HAP-1 (cell line): ENCODE measurements around the gene USP46.

Experiments
- DNase-seq, 2 experiments: peaks; one replicate each; pipeline ENCODE4 v3.0.0-alpha.2; 2016 to 2020; ENCODE audit warnings: low spot score in 2 of 2
- H3K27me3 ChIP-seq: fragments of 250-450 bp; sonication (Bioruptor Pico); 2 replicates; pipeline ENCODE4 v1.5.1; 2020; ENCODE audit warnings: low read depth, mild to moderate bottlenecking, moderate library complexity
- H3K36me3 ChIP-seq: fragments of 250-450 bp; sonication (Bioruptor Pico); replicated peaks from 2 replicates; pipeline ENCODE4 v1.5.1; 2020; ENCODE audit warnings: mild to moderate bottlenecking
- H3K4me1 ChIP-seq: fragments of 250-450 bp; sonication (Bioruptor Pico); 2 replicates; pipeline ENCODE4 v1.5.1; 2020; ENCODE audit warnings: mild to moderate bottlenecking
- H3K4me3 ChIP-seq: fragments of 250-450 bp; sonication (Bioruptor Pico); 2 replicates; pipeline ENCODE4 v1.5.1; 2020; ENCODE audit warnings: mild to moderate bottlenecking, moderate library complexity
- H3K9me3 ChIP-seq: fragments of 250-450 bp; sonication (Bioruptor Pico); 2 replicates; pipeline ENCODE4 v1.5.1; 2020; ENCODE audit warnings: mild to moderate bottlenecking, moderate library complexity
- in situ Hi-C: fragments of 300-500 bp; cut with MboI; formaldehyde crosslinking; loops from 3 replicates; pipeline ENCODE4 v1.14.3; 2020; ENCODE audit warnings: low sequenced_read_pairs, inconsistent platforms, mixed read lengths

USP46 gene

GRCh38 chr4:52625216-52625615 lies 33.9 kb downstream of the USP46 start:
- H3K36me3 ChIP-seq: peaks cover 14% of the 10 kb centered on the region
- no peaks in the 10 kb centered on the region for H3K9me3 ChIP-seq
- no peak for DNase-seq
- H3K27me3 ChIP-seq: no peaks in the 10 kb centered on the region
- H3K4me3 ChIP-seq: no peak overlapping the region
- in situ Hi-C loops: no loop called here
- no peaks in the 10 kb centered on the region for H3K4me1 ChIP-seq

- in situ Hi-C loops: no loop called here
- Histone ChIP-seq H3K4me3 (no peak overlapping the region), H3K4me1 (peaks cover 23% of the 10 kb centered on the region), H3K27me3 (no peaks in the 10 kb centered on the region), H3K36me3 (peaks cover 10% of the 10 kb centered on the region), H3K9me3 (no peaks in the 10 kb centered on the region)
- no peak for DNase-seq
These were observed 36.5 kb downstream of the USP46 start for GRCh38 chr4:52622564-52622963.

- Histone ChIP-seq H3K36me3 (peaks cover 10% of the 10 kb centered on the region), H3K4me3 (no peak overlapping the region), H3K27me3 (no peaks in the 10 kb centered on the region), H3K9me3 (no peaks in the 10 kb centered on the region), H3K4me1 (peaks cover 30% of the 10 kb centered on the region)
- in situ Hi-C loops: no loop called here
- no peak for DNase-seq
These were observed 37.5 kb downstream of the USP46 start for GRCh38 chr4:52621567-52621966.

DNA sequence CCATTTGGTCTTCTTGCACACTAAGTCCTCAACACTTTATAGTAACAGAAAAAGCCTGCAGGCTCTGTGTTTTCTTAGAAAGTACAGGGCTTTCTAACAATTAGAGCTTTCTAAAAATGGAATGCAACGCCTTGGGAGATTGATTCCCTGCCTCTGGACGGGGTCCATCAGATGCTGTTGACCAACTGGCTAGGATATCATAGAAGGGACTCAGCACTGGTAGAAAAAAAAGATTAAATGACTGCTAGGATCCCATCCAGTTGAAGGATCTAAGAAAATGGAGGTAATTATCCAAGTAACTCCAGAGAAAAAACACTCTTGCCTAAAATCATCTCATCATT lies 39.5 kb downstream of the USP46 start:
- in situ Hi-C loops: no loop called here
- no peak overlapping the region for H3K4me3 ChIP-seq

DNA sequence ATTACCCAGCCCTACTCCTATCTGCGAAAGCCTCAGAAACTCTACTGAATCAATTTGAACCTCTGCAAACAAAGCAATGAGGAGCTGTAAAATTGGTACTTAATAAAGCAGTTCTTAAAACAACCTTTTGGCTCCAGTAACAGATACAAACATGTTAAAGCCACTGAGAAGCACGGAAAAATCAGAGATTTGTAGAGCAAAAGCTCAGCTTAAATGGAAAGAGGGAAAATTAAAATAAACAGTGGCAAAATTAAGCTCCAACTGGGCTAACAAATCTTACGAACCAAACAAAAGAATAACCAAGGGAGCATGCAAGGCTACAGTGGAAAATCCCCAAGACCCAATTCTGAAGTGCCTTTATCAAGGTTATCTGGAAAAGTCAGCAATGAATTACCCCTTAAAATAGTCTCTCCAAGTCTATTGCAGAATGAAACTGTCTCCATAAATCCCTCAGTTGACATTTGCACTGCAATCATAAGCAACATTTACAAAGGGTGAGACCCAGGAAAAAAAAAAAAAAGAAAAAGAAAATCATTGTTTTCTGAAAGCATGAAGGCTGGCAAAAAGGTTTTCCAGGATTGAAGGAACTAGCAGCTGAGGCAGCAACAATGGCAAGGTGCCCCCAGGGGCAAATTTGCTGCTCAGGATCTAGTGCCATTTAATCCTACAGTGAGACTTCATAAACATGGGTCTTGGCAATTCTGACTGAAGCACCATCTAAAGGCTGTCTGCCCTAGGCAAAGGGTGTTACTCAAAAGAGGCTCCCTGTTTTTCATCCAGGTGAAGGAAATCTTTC lies 40.1 kb downstream of the USP46 start:
- H3K4me1 ChIP-seq: peaks cover 41% of the 10 kb centered on the region
- DNase-seq: peak; percentile 77 to 79
- no peak overlapping the region for H3K4me3 ChIP-seq
- in situ Hi-C loops: no loop called here
- H3K36me3 ChIP-seq: no peaks in the 10 kb centered on the region
- no peaks in the 10 kb centered on the region for H3K27me3 ChIP-seq
- no peaks in the 10 kb centered on the region; the same call in 1 of the 2 replicates for H3K9me3 ChIP-seq

More for the DNA sequence above, 39.5 kb downstream of the USP46 start:
- no peak for DNase-seq
- Histone ChIP-seq H3K36me3 (peaks cover 4% of the 10 kb centered on the region; the same call in 1 of the 2 replicates), H3K27me3 (no peaks in the 10 kb centered on the region), H3K4me1 (peaks cover 41% of the 10 kb centered on the region), H3K9me3 (no peaks in the 10 kb centered on the region)

GRCh38 chr4:52617336-52618020 lies 41.6 kb downstream of the USP46 start:
- Histone ChIP-seq H3K36me3 (no peaks in the 10 kb centered on the region), H3K4me1 (peaks cover 41% of the 10 kb centered on the region), H3K9me3 (no peaks in the 10 kb centered on the region; the same call in 1 of the 2 replicates), H3K4me3 (no peak overlapping the region), H3K27me3 (no peaks in the 10 kb centered on the region)
- peak in 1 of 2 experiments; percentile 5 for DNase-seq
- in situ Hi-C loops: no loop called here

DNA sequence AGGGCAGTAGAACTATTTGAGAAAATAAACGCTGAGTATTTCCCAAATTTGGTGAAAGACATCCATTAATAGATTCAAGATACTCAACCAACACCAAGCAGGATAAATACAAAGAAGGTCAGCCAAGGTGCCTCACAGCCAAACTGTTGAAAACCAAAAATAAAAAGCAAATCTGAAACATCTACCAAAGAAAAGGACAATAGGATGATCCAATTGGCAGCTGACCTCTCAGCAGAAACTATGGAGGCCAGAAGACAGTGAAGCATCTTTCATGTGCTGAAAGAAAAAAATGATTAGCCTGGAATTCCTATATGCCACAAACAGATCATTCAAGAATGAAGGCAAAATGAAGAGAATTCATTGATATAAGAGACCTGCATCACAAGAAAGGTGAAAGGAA lies 44.9 kb downstream of the USP46 start:
- peaks cover 13% of the 10 kb centered on the region; the same call in 1 of the 2 replicates for H3K36me3 ChIP-seq
- no peaks in the 10 kb centered on the region; the same call in 1 of the 2 replicates for H3K9me3 ChIP-seq
- in situ Hi-C loops: no loop called here
- no peak overlapping the region for H3K4me3 ChIP-seq
- no peaks in the 10 kb centered on the region for H3K27me3 ChIP-seq
- H3K4me1 ChIP-seq: peaks cover 32% of the 10 kb centered on the region
- DNase-seq: no peak

DNA sequence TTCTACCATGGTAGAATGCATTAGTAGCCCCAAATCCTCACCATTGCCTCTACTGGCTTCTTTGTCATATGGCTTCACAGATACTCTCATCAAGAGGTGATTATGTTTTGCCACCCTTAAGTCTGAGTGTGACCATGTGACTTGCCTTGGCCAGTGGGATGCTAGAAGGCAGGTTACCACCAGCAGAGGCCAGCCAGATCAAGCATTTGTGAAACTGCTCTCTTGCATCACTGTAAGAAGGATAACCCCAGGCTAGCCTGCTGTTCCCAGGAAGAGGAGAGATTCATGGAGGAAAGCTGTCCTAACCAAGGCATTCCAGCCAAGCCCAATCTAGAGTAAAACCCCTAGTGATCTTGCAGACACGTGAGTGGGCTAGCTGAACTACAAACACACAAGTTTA lies 46.8 kb downstream of the USP46 start:
- no peak for DNase-seq
- Histone ChIP-seq H3K9me3 (no peaks in the 10 kb centered on the region; the same call in 1 of the 2 replicates), H3K27me3 (no peaks in the 10 kb centered on the region), H3K36me3 (peaks cover 21% of the 10 kb centered on the region), H3K4me1 (peaks cover 16% of the 10 kb centered on the region), H3K4me3 (no peak overlapping the region)
- in situ Hi-C loops: no loop called here

DNA sequence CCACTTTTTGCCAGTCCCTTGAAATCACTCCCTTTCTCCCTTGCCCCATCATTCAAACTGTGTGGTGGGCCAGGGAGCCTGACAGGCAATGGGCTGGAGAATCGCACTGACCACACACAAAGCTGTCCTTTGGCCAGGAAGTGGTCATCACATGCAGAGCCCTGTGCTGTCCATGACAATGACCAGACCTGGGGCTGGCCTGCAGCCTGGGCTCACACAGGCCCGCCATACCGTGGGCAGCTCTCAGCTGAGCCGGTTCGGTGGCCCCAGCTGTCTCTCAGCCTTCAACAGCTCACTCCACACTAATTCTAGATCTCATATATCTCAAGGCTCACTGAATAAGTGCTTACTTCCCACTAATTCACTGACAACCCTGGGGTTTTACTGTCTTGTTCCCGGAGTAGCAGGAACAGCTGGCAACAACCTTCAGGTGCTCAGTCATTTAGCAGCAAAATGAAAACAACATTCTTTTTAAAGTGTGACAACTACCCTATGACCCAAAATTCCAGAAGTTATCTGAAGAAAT lies 48.0 kb downstream of the USP46 start:
- H3K4me1 ChIP-seq: peaks cover 10% of the 10 kb centered on the region

DNA sequence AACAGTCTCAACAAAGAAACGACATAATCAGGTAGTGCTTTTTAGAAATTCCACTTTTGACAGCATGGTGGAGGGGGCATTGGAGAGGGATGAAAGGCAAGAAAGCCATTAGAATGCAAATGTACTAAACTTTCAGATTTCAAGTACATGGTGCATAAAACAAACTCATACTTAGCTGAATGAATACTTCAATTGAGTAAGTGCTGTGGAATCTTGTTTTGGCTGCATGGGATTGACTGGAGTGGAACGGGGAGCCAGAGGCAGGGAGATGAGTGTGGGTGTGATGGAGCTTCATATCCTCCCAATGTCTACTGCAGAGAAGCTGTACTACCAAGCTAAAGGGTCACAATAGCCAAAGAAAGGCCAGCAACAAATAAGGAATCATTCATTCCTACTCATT lies 52.4 kb downstream of the USP46 start:
- in situ Hi-C loops: no loop called here
- DNase-seq: no peak

More for the DNA sequence above, 48.0 kb downstream of the USP46 start:
- no peak for DNase-seq
- Histone ChIP-seq H3K27me3 (no peaks in the 10 kb centered on the region), H3K36me3 (peaks cover 21% of the 10 kb centered on the region), H3K4me3 (no peak overlapping the region), H3K9me3 (no peaks in the 10 kb centered on the region; the same call in 1 of the 2 replicates)
- in situ Hi-C loops: no loop called here

DNA sequence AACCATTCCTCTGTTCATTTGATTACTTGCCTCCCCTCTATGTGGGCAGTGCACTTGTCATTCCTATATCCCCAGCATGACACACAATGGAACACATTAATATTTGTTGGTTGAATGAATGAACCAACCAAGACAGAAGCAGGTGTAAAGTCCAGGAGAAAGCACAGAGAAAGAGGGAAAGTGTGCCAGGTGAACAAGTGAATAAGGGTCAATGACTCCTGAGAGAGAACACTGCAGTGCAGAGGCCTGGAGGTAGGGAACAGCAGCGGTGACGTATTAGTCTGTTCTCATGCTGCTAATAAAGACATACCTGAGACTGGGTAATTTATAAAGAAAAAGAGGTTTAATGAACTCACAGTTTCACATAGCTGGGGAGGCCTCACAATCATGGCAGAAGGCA lies 53.1 kb downstream of the USP46 start:
- H3K36me3 ChIP-seq: peaks cover 23% of the 10 kb centered on the region
- in situ Hi-C loops: no loop called here

More for the DNA sequence above, 52.4 kb downstream of the USP46 start:
- Histone ChIP-seq H3K4me3 (no peak overlapping the region), H3K9me3 (no peaks in the 10 kb centered on the region), H3K27me3 (no peaks in the 10 kb centered on the region), H3K36me3 (peaks cover 21% of the 10 kb centered on the region), H3K4me1 (no peaks in the 10 kb centered on the region)

DNA sequence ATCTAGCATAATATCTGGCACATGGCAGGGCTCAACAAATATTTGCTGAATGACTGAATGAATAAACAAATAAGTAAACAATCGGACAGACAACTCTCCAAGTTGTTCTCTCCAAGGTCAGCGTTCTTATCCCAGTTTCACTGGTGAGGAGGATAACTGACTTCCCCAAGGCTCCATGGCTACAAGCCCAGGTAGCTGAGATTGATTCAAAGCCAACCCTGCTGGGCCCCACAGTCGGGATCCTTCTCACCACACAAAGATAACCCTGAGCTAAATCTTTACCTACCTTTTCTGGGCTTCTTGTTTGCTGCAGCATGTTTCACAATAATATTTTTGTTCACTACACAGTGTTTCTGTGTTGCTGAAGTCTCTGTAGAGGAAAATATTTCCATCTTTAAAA lies 54.9 kb downstream of the USP46 start:
- in situ Hi-C loops: no loop called here
- Histone ChIP-seq H3K36me3 (peaks cover 14% of the 10 kb centered on the region), H3K9me3 (no peaks in the 10 kb centered on the region), H3K4me1 (no peaks in the 10 kb centered on the region), H3K4me3 (no peak overlapping the region), H3K27me3 (no peaks in the 10 kb centered on the region)
- no peak for DNase-seq

More for the DNA sequence above, 53.1 kb downstream of the USP46 start:
- no peaks in the 10 kb centered on the region for H3K27me3 ChIP-seq
- no peaks in the 10 kb centered on the region for H3K9me3 ChIP-seq
- no peaks in the 10 kb centered on the region for H3K4me1 ChIP-seq
- no peak for DNase-seq
- no peak overlapping the region for H3K4me3 ChIP-seq

DNA sequence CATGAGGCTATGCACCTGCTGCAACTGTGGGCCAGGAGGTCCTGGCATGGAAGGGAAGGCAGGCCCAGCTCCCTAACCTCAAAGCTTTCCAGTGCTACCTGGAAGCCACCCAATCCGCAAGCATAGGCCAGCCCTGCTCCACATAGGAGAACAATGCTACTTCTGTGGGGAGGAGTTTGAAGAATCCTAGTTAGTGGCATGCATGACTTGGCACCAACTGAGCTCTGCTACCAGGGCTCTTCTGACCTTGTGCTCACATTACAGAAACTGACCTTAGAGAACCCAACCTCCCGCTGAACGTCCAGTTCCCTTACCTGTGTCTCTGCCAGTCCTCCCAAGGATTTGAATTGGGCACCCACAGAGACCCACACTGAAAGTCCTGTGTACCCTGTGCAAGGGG lies 58.8 kb downstream of the USP46 start:
- peaks cover 32% of the 10 kb centered on the region for H3K36me3 ChIP-seq
- H3K4me3 ChIP-seq: no peak overlapping the region
- no peaks in the 10 kb centered on the region for H3K4me1 ChIP-seq
- in situ Hi-C loops: no loop called here
- DNase-seq: no peak
- no peaks in the 10 kb centered on the region for H3K9me3 ChIP-seq
- H3K27me3 ChIP-seq: no peaks in the 10 kb centered on the region

DNA sequence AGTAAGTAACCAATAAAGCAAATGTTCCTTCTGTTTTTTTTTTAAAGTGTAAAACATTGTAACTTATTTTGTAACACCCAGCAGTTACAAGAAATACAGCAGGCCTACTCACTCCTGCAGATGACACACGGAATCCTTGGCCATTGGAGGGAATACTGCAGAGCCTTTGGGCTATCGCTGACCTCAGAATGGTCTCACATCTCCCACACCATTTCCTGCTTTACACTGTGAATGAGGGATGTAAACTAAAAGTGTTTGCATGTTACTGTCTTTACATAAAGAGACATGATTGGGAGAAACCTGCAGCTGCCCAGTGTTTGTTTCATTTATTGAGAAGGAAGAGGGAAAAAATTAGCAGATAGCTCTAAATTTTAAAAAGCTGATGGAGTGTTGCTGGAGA lies 64.1 kb downstream of the USP46 start:
- H3K4me1 ChIP-seq: peaks cover 8% of the 10 kb centered on the region
- no peaks in the 10 kb centered on the region for H3K9me3 ChIP-seq
- DNase-seq: no peak
- H3K36me3 ChIP-seq: peaks cover 36% of the 10 kb centered on the region
- no peak overlapping the region for H3K4me3 ChIP-seq
- in situ Hi-C loops: no loop called here
- H3K27me3 ChIP-seq: no peaks in the 10 kb centered on the region
